GM18508 (cell line): ENCODE results near the gene DCDC2C.

Source experiments
- ATAC-seq: cut with Tn5 transposase; IDR thresholded peaks from one replicate; pipeline ENCODE4 v1.9.1; 2021; ENCODE audit warnings: moderate number of reproducible peaks; ENCODE audit not compliant: insufficient read depth, unreplicated experiment

Gene DCDC2C

GRCh38 chr2:3871002-3871401 lies 167.6 kb downstream of the DCDC2C start:
- ATAC-seq = no peak

- no peak for ATAC-seq
Measured at GRCh38 chr2:3872451-3872850, 169.1 kb downstream of the DCDC2C start.

- no peak for ATAC-seq
Measured at GRCh38 chr2:3873899-3874298, 170.5 kb downstream of the DCDC2C start.

- ATAC-seq = no peak
Measured at GRCh38 chr2:3876221-3876620, 172.8 kb downstream of the DCDC2C start.

GRCh38 chr2:3876685-3877084 lies 173.3 kb downstream of the DCDC2C start:
- no peak for ATAC-seq

- ATAC-seq = no peak
Measured at GRCh38 chr2:3885629-3886628, 182.6 kb downstream of the DCDC2C start.

GRCh38 chr2:3895021-3895420 lies 191.6 kb downstream of the DCDC2C start:
- ATAC-seq = no peak
